Neural cell (in vitro differentiated cells): Measurements from ENCODE around the gene KCTD19. TPM values are rescaled to one million over a fixed set of nuclear protein-coding genes. Genes with fewer than 3 reads are reported as not detected.

Experiments
- H2AFZ ChIP-seq: fragments of 200-600, 300-800 bp; sonication (generic), shearing (Covaris generic); 2 replicates; pipeline ENCODE4 v1.6.0; 2014; ENCODE audit warnings: low read depth, mild to moderate bottlenecking, antibody characterized with exemption, low read length, moderate library complexity
- H3F3A ChIP-seq: fragments of 200-600 bp; shearing (Covaris generic); 2 replicates; pipeline ENCODE4 v1.6.1; 2016; ENCODE audit warnings: mild to moderate bottlenecking, moderate library complexity, mixed read lengths, antibody characterized with exemption, low read length; ENCODE audit not compliant: insufficient read depth, poor library complexity, severe bottlenecking
- H3K27ac ChIP-seq: fragments of 200-600, 300-800 bp; sonication (generic), shearing (Covaris generic); 2 replicates; pipeline ENCODE4 v1.5.1; 2014; ENCODE audit warnings: mild to moderate bottlenecking, low read length, moderate library complexity
- H3K27me3 ChIP-seq: fragments of 300-800, 200-600 bp; sonication (generic), shearing (Covaris generic); 2 replicates; pipeline ENCODE4 v1.6.0; 2014; ENCODE audit warnings: mild to moderate bottlenecking, low read depth, low read length, moderate library complexity; ENCODE audit not compliant: insufficient read depth
- H3K36me3 ChIP-seq: fragments of 300-800, 200-600 bp; sonication (generic), shearing (Covaris generic); 2 replicates; pipeline ENCODE4 v1.5.1; 2014; ENCODE audit warnings: mild to moderate bottlenecking, antibody characterized with exemption, low read length, moderate library complexity; ENCODE audit not compliant: insufficient read depth
- H3K4me2 ChIP-seq: fragments of 300-800, 200-600 bp; sonication (generic), shearing (Covaris generic); 2 replicates; pipeline ENCODE4 v1.6.0; 2014; ENCODE audit warnings: mild to moderate bottlenecking, low read length
- H3K4me3 ChIP-seq: fragments of 300-800, 200-600 bp; sonication (generic), shearing (Covaris generic); 2 replicates; pipeline ENCODE4 v1.5.1; 2014; ENCODE audit warnings: mild to moderate bottlenecking, low read length, moderate library complexity
- H3K79me2 ChIP-seq: fragments of 200-600 bp; shearing (Covaris generic); replicated peaks from 2 replicates; pipeline ENCODE4 v1.6.0; 2014; ENCODE audit warnings: mild to moderate bottlenecking, low read length, moderate library complexity; ENCODE audit not compliant: insufficient read depth
- H3K9ac ChIP-seq: fragments of 300-800, 200-600 bp; sonication (generic), shearing (Covaris generic); 2 replicates; pipeline ENCODE4 v1.6.1; 2016; ENCODE audit warnings: mild to moderate bottlenecking, low read length, mixed read lengths
- H3K9me2 ChIP-seq: fragments of 200-600 bp; shearing (Covaris generic); 2 replicates; pipeline ENCODE4 v1.6.1; 2016; ENCODE audit warnings: mild to moderate bottlenecking, low read length, mixed read lengths; ENCODE audit not compliant: insufficient read depth
- H3K9me3 ChIP-seq: fragments of 200-600, 300-800 bp; sonication (generic), shearing (Covaris generic); 2 replicates; pipeline ENCODE4 v1.6.1; 2016; ENCODE audit warnings: mild to moderate bottlenecking, mixed run types, low read length, moderate library complexity, mixed read lengths
- H4K20me1 ChIP-seq: fragments of 200-600 bp; shearing (Covaris generic); 2 replicates; pipeline ENCODE4 v1.6.1; 2016; ENCODE audit warnings: mild to moderate bottlenecking, mixed run types; ENCODE audit not compliant: insufficient read depth
- EP300 ChIP-seq: fragments of 450-650 bp; conservative IDR thresholded peaks from 2 replicates; pipeline ENCODE4 v1.6.1; 2014; ENCODE audit warnings: antibody characterized with exemption, mild to moderate bottlenecking, moderate library complexity; ENCODE audit not compliant: poor library complexity, severe bottlenecking
- EZH2 ChIP-seq: fragments of 200-600, 300-800 bp; shearing (Covaris generic), sonication (generic); IDR thresholded peaks from 2 replicates; pipeline ENCODE4 v1.6.1; 2014; ENCODE audit warnings: antibody characterized with exemption, low read length, borderline replicate concordance, mild to moderate bottlenecking; ENCODE audit not compliant: insufficient read depth, poor library complexity, severe bottlenecking
- MXI1 ChIP-seq: fragments of 450-650 bp; conservative IDR thresholded peaks from 2 replicates; pipeline ENCODE4 v1.6.1; 2014; ENCODE audit warnings: antibody characterized with exemption, mild to moderate bottlenecking; ENCODE audit not compliant: poor library complexity, severe bottlenecking
- POLR2AphosphoS5 ChIP-seq: IDR thresholded peaks from 2 replicates; pipeline ENCODE4 v1.6.1; 2012
- RAD21 ChIP-seq: fragments of 450-650 bp; conservative IDR thresholded peaks from 2 replicates; pipeline ENCODE4 v1.6.1; 2014; ENCODE audit warnings: antibody characterized with exemption, mild to moderate bottlenecking, moderate library complexity
- REST ChIP-seq: IDR thresholded peaks from 2 replicates; pipeline ENCODE4 v1.6.1; 2012; ENCODE audit warnings: borderline replicate concordance
- SMC3 ChIP-seq: fragments of 450-650 bp; conservative IDR thresholded peaks from 2 replicates; pipeline ENCODE4 v1.6.1; 2014; ENCODE audit warnings: antibody characterized with exemption, mild to moderate bottlenecking, moderate library complexity; ENCODE audit not compliant: poor library complexity
- TAF1 ChIP-seq: IDR thresholded peaks from 2 replicates; pipeline ENCODE4 v1.6.1; 2012; ENCODE audit warnings: low read depth
- polyA plus RNA-seq: library from polyadenylated mRNA; depleted of rRNA; stranded (reverse); fragments of >200 nt; gene quantifications from 2 replicates; pipeline ENCODE4 v1.2.3, GENCODE V29; 2014
- TF ChIP-seq, protein P1 (sequence below): fragments of 450-650 bp; IDR thresholded peaks from 2 replicates; pipeline ENCODE4 v1.5.1; 2014; ENCODE audit warnings: antibody characterized with exemption, mild to moderate bottlenecking, moderate library complexity; ENCODE audit not compliant: poor library complexity, severe bottlenecking

Gene KCTD19
- polyA plus RNA-seq, 1 donor from 2014 or later, result 0.45 TPM

- Histone ChIP-seq H3K27ac (no peak overlapping the region), H3K9me2 (no peaks in the 10 kb centered on the region), H4K20me1 (no peaks in the 10 kb centered on the region), H3K79me2 (no peaks in the 10 kb centered on the region), H3K36me3 (no peaks in the 10 kb centered on the region), H3K4me2 (peak overlapping the region; percentile 59), H3K9ac (peak overlapping the region; percentile 59), H3F3A (no peaks in the 10 kb centered on the region), H3K27me3 (peaks cover 49% of the 10 kb centered on the region), H2AFZ (no peak overlapping the region), H3K9me3 (no peaks in the 10 kb centered on the region), H3K4me3 (peak overlapping the region; percentile 70)
- TF ChIP-seq EZH2, result no peak
- no peak for TF ChIP-seq EP300
- no peak for TF ChIP-seq TAF1
- TF ChIP-seq, protein P1, sequence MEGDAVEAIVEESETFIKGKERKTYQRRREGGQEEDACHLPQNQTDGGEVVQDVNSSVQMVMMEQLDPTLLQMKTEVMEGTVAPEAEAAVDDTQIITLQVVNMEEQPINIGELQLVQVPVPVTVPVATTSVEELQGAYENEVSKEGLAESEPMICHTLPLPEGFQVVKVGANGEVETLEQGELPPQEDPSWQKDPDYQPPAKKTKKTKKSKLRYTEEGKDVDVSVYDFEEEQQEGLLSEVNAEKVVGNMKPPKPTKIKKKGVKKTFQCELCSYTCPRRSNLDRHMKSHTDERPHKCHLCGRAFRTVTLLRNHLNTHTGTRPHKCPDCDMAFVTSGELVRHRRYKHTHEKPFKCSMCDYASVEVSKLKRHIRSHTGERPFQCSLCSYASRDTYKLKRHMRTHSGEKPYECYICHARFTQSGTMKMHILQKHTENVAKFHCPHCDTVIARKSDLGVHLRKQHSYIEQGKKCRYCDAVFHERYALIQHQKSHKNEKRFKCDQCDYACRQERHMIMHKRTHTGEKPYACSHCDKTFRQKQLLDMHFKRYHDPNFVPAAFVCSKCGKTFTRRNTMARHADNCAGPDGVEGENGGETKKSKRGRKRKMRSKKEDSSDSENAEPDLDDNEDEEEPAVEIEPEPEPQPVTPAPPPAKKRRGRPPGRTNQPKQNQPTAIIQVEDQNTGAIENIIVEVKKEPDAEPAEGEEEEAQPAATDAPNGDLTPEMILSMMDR, result no peak
- no peak for TF ChIP-seq RAD21
- TF ChIP-seq REST, result no peak
- TF ChIP-seq POLR2AphosphoS5, result no peak
- no peak for TF ChIP-seq MXI1
- TF ChIP-seq SMC3, result no peak
Observed at GRCh38 chr16:67249178-67250044, 77.1 kb downstream of the KCTD19 start.

DNA sequence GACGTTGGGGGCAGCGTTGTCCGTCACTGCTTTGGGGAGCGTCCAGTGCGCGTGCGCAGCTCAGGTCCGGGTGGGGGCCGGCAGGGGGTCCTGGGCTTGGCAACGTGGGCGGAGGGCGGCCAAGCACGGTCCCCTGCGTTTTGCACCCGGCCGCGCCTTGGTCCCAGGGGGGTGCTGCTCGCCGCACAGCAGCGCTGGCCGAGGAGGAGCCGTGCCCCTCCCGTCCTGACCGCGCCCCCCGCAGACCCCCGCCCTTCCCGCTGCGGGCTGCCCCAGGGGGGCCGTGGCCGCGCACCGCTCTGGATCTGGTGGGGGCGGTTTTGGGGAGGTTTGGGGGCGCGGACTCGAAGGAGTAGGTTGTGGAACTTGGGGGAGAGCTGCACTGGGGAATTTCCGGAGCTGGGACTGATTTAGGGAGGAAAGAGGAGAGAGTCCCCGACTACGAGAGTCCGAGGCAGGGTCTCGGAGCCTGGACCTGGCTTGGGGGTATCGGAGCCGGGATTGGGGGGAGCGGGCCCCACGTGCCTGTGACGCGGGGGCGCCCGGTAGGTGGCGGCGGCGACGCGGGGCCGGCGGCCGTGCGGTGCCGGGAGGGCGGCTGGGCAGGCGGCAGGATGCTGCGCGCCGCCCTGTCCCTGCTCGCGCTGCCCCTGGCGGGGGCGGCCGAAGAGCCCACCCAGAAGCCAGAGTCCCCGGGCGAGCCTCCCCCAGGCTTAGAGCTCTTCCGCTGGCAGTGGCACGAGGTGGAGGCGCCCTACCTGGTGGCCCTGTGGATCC lies 78.0 kb downstream of the KCTD19 start, which contains the start of gene SLC9A5:
SLC9A5 (plus strand) TSS at position 579 of the 777 bp plus-strand sequence; CDS start at position 615, 36 bp downstream.
- Histone ChIP-seq H4K20me1 (no peaks in the 10 kb centered on the region), H3K79me2 (no peaks in the 10 kb centered on the region), H3K27me3 (peaks cover 49% of the 10 kb centered on the region), H3K27ac (no peak within 1 kb of the TSS), H3K9ac (peak within 1 kb of the TSS; percentile 59), H3F3A (no peaks in the 10 kb centered on the region), H3K4me3 (peak within 1 kb of the TSS; percentile 70), H2AFZ (peak within 1 kb of the TSS; percentile 45), H3K9me2 (no peaks in the 10 kb centered on the region), H3K9me3 (no peaks in the 10 kb centered on the region), H3K36me3 (no peaks in the 10 kb centered on the region), H3K4me2 (peak within 1 kb of the TSS; percentile 73)
- TF ChIP-seq POLR2AphosphoS5, result no peak
- no peak for TF ChIP-seq REST
- peak; percentile 17 for TF ChIP-seq MXI1
- TF ChIP-seq, protein P1, result peak; percentile 53
- peak; percentile 16 for TF ChIP-seq SMC3
